ENCODE measurements around the gene NEBL. TPM values are rescaled to one million over a fixed set of nuclear protein-coding genes. Genes with fewer than 3 reads are reported as not detected.
A peak's percentile ranks its signal among the peaks of the same experiment; 100 is the strongest.

Gene NEBL
- total RNA-seq, 6 experiments from 2014 or later: 1.2 to 8.3 (median 2.4) TPM

GRCh38 chr10:20856484-20856883 is 40.6 kb downstream of the NEBL start:
- no peaks in the 10 kb centered on the region for H3K36me3 ChIP-seq
- DNase-seq: no peak
- H3K9me3 ChIP-seq: no peaks in the 10 kb centered on the region
- ATAC-seq: no peak
- no peaks in the 10 kb centered on the region for H3K27me3 ChIP-seq
- intact Hi-C loops (cut with DNase I): no loop called here
- no peak overlapping the region for H3K4me3 ChIP-seq
- H3K4me1 ChIP-seq: no peaks in the 10 kb centered on the region
- 50% methylated on average over 1 of the region's 1 CpG for WGBS (ENCODE audit: insufficient coverage, low coverage, low lambda C conversion rate, missing lambda C conversion rate)
- TF ChIP-seq POLR2A (IDR thresholded peaks at IDR 0.05) (no peak), CTCF (IDR thresholded peaks at IDR 0.05) (no peak)
- H3K27ac ChIP-seq: no peak overlapping the region

- H3K27me3 ChIP-seq: no peaks in the 10 kb centered on the region
- ATAC-seq (no peak), DNase-seq (no peak)
- no peak overlapping the region for H3K27ac ChIP-seq
- 28% methylated on average over 5 of the region's 5 CpGs for WGBS (ENCODE audit: insufficient coverage, low coverage, low lambda C conversion rate, missing lambda C conversion rate)
- intact Hi-C loops (cut with DNase I): no loop called here
- H3K9me3 ChIP-seq: no peaks in the 10 kb centered on the region
- H3K4me1 ChIP-seq: no peaks in the 10 kb centered on the region
- TF ChIP-seq POLR2A (IDR thresholded peaks at IDR 0.05) (no peak), CTCF (IDR thresholded peaks at IDR 0.05) (peak in 1 of 4 donors; percentile 29)
- no peak overlapping the region for H3K4me3 ChIP-seq
- H3K36me3 ChIP-seq: no peaks in the 10 kb centered on the region
These were observed 41.6 kb downstream of the NEBL start for GRCh38 chr10:20855398-20856038.

GRCh38 chr10:20853276-20853675 is 43.8 kb downstream of the NEBL start:
- DNase-seq (no peak), ATAC-seq (no peak)
- Histone ChIP-seq H3K36me3 (no peaks in the 10 kb centered on the region), H3K27me3 (no peaks in the 10 kb centered on the region), H3K4me3 (no peak overlapping the region), H3K27ac (no peak overlapping the region), H3K9me3 (no peaks in the 10 kb centered on the region), H3K4me1 (no peaks in the 10 kb centered on the region)
- WGBS (ENCODE audit: insufficient coverage, low coverage, low lambda C conversion rate, missing lambda C conversion rate): 90% methylated on average over 2 of the region's 2 CpGs
- intact Hi-C loops (cut with DNase I): no loop called here
- TF ChIP-seq CTCF (IDR thresholded peaks at IDR 0.05): no peak
- no peak for TF ChIP-seq POLR2A (IDR thresholded peaks at IDR 0.05)

GRCh38 chr10:20852303-20852702 is 44.8 kb downstream of the NEBL start:
- H3K4me3 ChIP-seq: no peak overlapping the region
- ATAC-seq (no peak), DNase-seq (no peak)
- intact Hi-C loops (cut with DNase I): no loop called here
- WGBS (ENCODE audit: insufficient coverage, low coverage, low lambda C conversion rate, missing lambda C conversion rate): 90% methylated on average over 10 of the region's 10 CpGs
- TF ChIP-seq CTCF (IDR thresholded peaks at IDR 0.05): no peak
- TF ChIP-seq POLR2A (IDR thresholded peaks at IDR 0.05): no peak
- no peaks in the 10 kb centered on the region for H3K27me3 ChIP-seq
- no peak overlapping the region for H3K27ac ChIP-seq
- no peaks in the 10 kb centered on the region for H3K9me3 ChIP-seq
- H3K36me3 ChIP-seq: no peaks in the 10 kb centered on the region
- no peaks in the 10 kb centered on the region for H3K4me1 ChIP-seq

GRCh38 chr10:20847512-20847911 is 49.6 kb downstream of the NEBL start:
- Histone ChIP-seq H3K27ac (no peak overlapping the region), H3K36me3 (no peaks in the 10 kb centered on the region), H3K4me3 (no peak overlapping the region), H3K9me3 (no peaks in the 10 kb centered on the region), H3K4me1 (no peaks in the 10 kb centered on the region), H3K27me3 (no peaks in the 10 kb centered on the region)
- no peak for ATAC-seq
- no peak for TF ChIP-seq POLR2A (IDR thresholded peaks at IDR 0.05)
- TF ChIP-seq CTCF (IDR thresholded peaks at IDR 0.05): no peak
- intact Hi-C loops (cut with DNase I): no loop called here
- DNase-seq: no peak
- WGBS (ENCODE audit: insufficient coverage, low coverage, low lambda C conversion rate, missing lambda C conversion rate): 80% methylated on average over 2 of the region's 2 CpGs

Measured in right lobe of liver (tissue), 6 donors.